ENCODE data around the gene HOXA3.

Gene HOXA3

GRCh38 chr7:27191161-27191731 lies 38.9 kb upstream of the HOXA3 start:
- in situ Hi-C loops (cut with MboI; ENCODE audit: low pct_unique_long_range_greater_than_20kb, low sequenced_read_pairs): loop anchor here (25.0 kb wide), 1 partner anchor 829 kb away; no protein-coding TSS in a partner anchor

GRCh38 chr7:27189997-27190748 lies 37.8 kb upstream of the HOXA3 start:
- peak; percentile 71 for DNase-seq
- in situ Hi-C loops (cut with MboI; ENCODE audit: low pct_unique_long_range_greater_than_20kb, low sequenced_read_pairs): loop anchor here (25.0 kb wide), 1 partner anchor 828 kb away; no protein-coding TSS in a partner anchor

More at GRCh38 chr7:27191161-27191731, 38.9 kb upstream of the HOXA3 start:
- no peak for DNase-seq

GRCh38 chr7:27189295-27189996 lies 37.1 kb upstream of the HOXA3 start:
- no peak for DNase-seq
- in situ Hi-C loops (cut with MboI; ENCODE audit: low pct_unique_long_range_greater_than_20kb, low sequenced_read_pairs): loop anchor here (25.0 kb wide), 1 partner anchor 827 kb away; no protein-coding TSS in a partner anchor

- in situ Hi-C loops (cut with MboI; ENCODE audit: low pct_unique_long_range_greater_than_20kb, low sequenced_read_pairs): loop anchor here (25.0 kb wide), 1 partner anchor 826 kb away; no protein-coding TSS in a partner anchor
- peak; percentile 93 for DNase-seq
These were observed 36.3 kb upstream of the HOXA3 start for GRCh38 chr7:27188386-27189294.

- in situ Hi-C loops (cut with MboI; ENCODE audit: low pct_unique_long_range_greater_than_20kb, low sequenced_read_pairs): loop anchor here (25.0 kb wide), 1 partner anchor 825 kb away; no protein-coding TSS in a partner anchor
- peak; percentile 81 for DNase-seq
These were observed 35.3 kb upstream of the HOXA3 start for GRCh38 chr7:27187475-27188385.

- DNase-seq: no peak
- in situ Hi-C loops (cut with MboI; ENCODE audit: low pct_unique_long_range_greater_than_20kb, low sequenced_read_pairs): loop anchor here (25.0 kb wide), 1 partner anchor 825 kb away; no protein-coding TSS in a partner anchor
These were observed 34.5 kb upstream of the HOXA3 start for GRCh38 chr7:27186668-27187474.

GRCh38 chr7:27185854-27186667 lies 33.7 kb upstream of the HOXA3 start:
- in situ Hi-C loops (cut with MboI; ENCODE audit: low pct_unique_long_range_greater_than_20kb, low sequenced_read_pairs): loop anchor here (25.0 kb wide), 1 partner anchor 824 kb away; no protein-coding TSS in a partner anchor
- DNase-seq: peak; percentile 83

- DNase-seq: peak; percentile 83
- in situ Hi-C loops (cut with MboI; ENCODE audit: low pct_unique_long_range_greater_than_20kb, low sequenced_read_pairs): loop anchor here (25.0 kb wide), 1 partner anchor 823 kb away; no protein-coding TSS in a partner anchor
These were observed 32.9 kb upstream of the HOXA3 start, which contains the start of gene HOXA11 for GRCh38 chr7:27185013-27185853. Gene HOXA11, minus strand, starts transcription at chr7:27185232. Its CDS starts 88 bp downstream, at chr7:27185144.

- peak; percentile 64 for DNase-seq
- in situ Hi-C loops (cut with MboI; ENCODE audit: low pct_unique_long_range_greater_than_20kb, low sequenced_read_pairs): loop anchor here (25.0 kb wide), 1 partner anchor 822 kb away; no protein-coding TSS in a partner anchor
These were observed 32.1 kb upstream of the HOXA3 start for GRCh38 chr7:27184337-27185012.

GRCh38 chr7:27183682-27184336 lies 31.4 kb upstream of the HOXA3 start:
- in situ Hi-C loops (cut with MboI; ENCODE audit: low pct_unique_long_range_greater_than_20kb, low sequenced_read_pairs): loop anchor here (25.0 kb wide), 1 partner anchor 822 kb away; no protein-coding TSS in a partner anchor
- no peak for DNase-seq

- in situ Hi-C loops (cut with MboI; ENCODE audit: low pct_unique_long_range_greater_than_20kb, low sequenced_read_pairs): loop anchor here (25.0 kb wide), 1 partner anchor 821 kb away; no protein-coding TSS in a partner anchor
- DNase-seq: no peak
These were observed 30.7 kb upstream of the HOXA3 start for GRCh38 chr7:27182861-27183681.

GRCh38 chr7:27182285-27182841 lies 30.0 kb upstream of the HOXA3 start:
- in situ Hi-C loops (cut with MboI; ENCODE audit: low pct_unique_long_range_greater_than_20kb, low sequenced_read_pairs): loop anchor here (25.0 kb wide), 1 partner anchor 820 kb away; no protein-coding TSS in a partner anchor
- DNase-seq: no peak

- no peak for DNase-seq
- in situ Hi-C loops (cut with MboI; ENCODE audit: low pct_unique_long_range_greater_than_20kb, low sequenced_read_pairs): loop anchor here (25.0 kb wide), 1 partner anchor 820 kb away; no protein-coding TSS in a partner anchor
These were observed 29.5 kb upstream of the HOXA3 start for GRCh38 chr7:27181795-27182275.

Data from KBM-7 (cell line).